ENCODE data around the gene NMNAT2.

DNA sequence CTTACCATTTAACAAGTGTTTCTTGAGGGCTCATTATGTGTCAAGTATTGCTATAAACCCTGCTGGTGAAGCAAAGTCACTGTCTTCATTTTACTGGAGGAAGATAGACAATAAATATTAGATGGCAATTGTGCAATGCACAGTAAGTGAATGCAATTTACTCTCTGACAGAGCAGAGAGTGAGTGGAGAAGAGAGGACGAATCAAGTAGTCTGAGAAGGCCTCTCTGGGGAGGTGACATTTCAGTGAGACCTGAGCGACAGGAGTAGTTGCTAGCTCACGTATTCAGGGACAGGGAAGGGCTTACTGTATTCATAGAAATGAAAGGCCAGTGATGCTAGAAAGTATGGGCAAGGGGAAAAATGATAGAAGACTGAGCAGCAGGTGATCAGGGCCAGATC is 1.2 kb upstream of the NMNAT2 start:
- TF ChIP-seq, protein P1, sequence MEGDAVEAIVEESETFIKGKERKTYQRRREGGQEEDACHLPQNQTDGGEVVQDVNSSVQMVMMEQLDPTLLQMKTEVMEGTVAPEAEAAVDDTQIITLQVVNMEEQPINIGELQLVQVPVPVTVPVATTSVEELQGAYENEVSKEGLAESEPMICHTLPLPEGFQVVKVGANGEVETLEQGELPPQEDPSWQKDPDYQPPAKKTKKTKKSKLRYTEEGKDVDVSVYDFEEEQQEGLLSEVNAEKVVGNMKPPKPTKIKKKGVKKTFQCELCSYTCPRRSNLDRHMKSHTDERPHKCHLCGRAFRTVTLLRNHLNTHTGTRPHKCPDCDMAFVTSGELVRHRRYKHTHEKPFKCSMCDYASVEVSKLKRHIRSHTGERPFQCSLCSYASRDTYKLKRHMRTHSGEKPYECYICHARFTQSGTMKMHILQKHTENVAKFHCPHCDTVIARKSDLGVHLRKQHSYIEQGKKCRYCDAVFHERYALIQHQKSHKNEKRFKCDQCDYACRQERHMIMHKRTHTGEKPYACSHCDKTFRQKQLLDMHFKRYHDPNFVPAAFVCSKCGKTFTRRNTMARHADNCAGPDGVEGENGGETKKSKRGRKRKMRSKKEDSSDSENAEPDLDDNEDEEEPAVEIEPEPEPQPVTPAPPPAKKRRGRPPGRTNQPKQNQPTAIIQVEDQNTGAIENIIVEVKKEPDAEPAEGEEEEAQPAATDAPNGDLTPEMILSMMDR (IDR thresholded peaks at IDR 0.05; ENCODE audit: extremely low read depth in 1 of 2, insufficient read depth in 1 of 2, low read depth in 1 of 2, low read length in 2 of 2): no peak
- TF ChIP-seq POLR2AphosphoS5 (IDR thresholded peaks at IDR 0.05; ENCODE audit: insufficient read depth, low read depth, low read length): no peak
- TF ChIP-seq POLR2A (IDR thresholded peaks at IDR 0.05; ENCODE audit: low read depth, low read length): no peak
- no peak for TF ChIP-seq EZH2 (IDR thresholded peaks at IDR 0.05; ENCODE audit: borderline replicate concordance, low read depth, low read length, severe bottlenecking)
- TF ChIP-seq JUN (IDR thresholded peaks at IDR 0.05; ENCODE audit: borderline replicate concordance, insufficient read depth, insufficient read length, low read depth): no peak
- TF ChIP-seq, protein P2, sequence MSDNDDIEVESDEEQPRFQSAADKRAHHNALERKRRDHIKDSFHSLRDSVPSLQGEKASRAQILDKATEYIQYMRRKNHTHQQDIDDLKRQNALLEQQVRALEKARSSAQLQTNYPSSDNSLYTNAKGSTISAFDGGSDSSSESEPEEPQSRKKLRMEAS (IDR thresholded peaks at IDR 0.05; ENCODE audit: insufficient read depth, insufficient read length): no peak
- no peak for TF ChIP-seq MYC (IDR thresholded peaks at IDR 0.05; ENCODE audit: low read depth, low read length)
- TF ChIP-seq FOS (IDR thresholded peaks at IDR 0.05; ENCODE audit: borderline replicate concordance, insufficient read depth, low read length): no peak
- TF ChIP-seq GATA2 (IDR thresholded peaks at IDR 0.05; ENCODE audit: insufficient read depth, insufficient read length, low read depth, low read length): no peak
